ENCODE measurements around the gene SERPINB7.
"Not testable (repeated sequence)": the region's sequence is repeated elsewhere in the genome, so short reads cannot be mapped to it uniquely, and the experiment has no call there.

Gene SERPINB7, protein sequence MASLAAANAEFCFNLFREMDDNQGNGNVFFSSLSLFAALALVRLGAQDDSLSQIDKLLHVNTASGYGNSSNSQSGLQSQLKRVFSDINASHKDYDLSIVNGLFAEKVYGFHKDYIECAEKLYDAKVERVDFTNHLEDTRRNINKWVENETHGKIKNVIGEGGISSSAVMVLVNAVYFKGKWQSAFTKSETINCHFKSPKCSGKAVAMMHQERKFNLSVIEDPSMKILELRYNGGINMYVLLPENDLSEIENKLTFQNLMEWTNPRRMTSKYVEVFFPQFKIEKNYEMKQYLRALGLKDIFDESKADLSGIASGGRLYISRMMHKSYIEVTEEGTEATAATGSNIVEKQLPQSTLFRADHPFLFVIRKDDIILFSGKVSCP

DNA sequence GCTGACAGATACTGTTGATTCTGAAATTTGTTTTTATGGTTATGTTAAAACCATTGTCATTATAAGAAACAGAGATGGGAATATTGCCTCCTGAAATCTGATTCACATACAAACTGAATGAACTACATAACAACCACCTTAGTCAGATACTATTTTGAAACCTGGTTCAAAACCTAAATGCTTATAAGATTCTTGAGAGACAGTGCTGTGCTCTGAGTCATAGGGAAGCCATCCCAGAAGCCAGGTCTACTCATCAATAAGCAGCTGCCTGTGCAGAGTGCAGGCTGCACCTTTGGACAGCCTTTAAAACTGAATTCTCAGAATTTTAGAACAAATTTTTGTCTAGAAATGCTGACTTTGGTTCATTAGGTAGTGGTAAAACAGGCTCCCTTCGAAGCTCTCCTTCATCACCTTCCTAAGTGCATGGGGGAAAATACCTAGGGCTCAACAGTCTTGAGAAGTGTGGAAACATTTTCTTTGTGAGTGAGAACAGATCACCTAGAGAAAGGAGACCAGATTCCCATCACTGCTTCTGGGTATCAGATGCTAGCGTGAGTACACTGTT, at the start of gene SERPINB7:
SERPINB7 (plus strand) TSS at position 253 of the 565 bp plus-strand sequence. CDS start 6,955 bp downstream, outside the sequence.
- no peak for DNase-seq

DNA sequence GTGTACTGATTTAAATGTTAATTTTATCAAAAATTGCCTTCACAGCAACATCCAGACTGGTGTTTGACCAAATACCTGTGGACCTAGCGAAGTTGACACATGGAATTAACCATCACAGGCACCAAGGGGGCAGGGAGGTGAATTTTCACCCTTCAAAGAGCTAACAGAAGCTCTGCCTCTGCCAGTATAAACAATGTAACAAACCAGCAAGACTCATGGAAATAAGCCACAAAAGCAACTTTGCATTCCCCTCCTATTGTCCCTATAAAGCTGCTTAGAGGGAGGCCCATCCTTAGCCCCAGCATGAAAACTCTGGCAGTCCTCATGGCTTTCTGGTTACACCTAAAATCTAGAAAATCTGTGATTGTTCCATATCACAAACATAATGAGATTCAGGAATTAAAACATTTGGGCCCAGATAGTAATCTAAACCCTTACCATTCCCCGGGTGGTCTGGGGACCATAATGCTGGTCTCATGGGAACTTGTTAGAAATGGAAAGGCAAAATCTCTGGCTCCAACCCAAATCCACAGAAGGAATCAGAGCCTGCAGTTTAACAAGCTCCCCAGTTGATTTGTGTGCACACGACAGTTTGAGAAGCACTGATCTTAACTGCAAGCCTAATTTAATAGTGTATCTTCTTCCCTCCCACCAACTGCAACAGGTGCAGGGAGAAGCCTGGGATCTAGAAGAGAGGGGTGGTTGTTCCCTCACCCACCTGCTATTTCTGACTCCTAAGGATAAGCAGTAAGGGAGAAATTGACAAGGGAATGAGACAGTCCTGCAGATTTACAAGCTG, 49.3 kb upstream of the SERPINB7 start:
- peak; percentile 29 for DNase-seq

DNA sequence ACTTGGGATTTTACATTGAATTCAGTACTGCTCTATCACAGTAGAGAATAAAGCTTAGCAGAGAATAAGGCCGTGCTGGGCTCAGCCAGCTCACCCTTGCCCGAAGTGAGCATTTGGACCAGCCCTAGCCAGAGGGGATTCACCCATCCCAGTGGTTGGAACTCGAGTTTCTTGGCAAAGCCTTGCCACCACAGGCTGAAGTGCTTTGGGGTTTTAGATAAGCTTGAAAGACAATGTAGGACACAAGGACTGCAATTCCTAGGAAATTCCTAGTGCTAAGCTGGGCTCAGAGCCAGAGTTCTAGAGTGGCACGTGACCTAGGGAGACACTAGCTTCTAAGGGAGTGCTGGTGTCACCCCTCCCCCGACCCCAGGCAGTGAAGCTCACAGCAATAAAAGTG, 44.4 kb upstream of the SERPINB7 start:
- no peak for DNase-seq

DNA sequence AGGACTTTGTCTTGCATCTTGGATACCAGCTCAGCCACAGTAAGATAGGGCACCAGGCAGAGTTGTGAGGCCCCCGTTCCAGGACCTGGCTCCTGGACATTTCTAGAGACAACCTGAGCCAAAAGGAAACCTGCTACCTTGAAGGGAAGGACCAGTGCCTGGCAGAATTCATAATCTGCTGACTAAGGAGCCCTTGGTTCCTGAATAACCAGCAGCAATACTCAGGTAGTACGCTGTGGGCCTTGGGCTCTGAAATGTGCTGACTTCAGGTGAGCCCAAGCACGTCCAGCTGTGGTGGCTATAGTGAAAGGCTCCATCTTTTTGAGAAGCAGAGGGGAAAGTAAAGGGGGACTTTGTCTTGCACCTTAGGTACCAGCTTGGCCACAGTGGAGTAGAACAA, 44.0 kb upstream of the SERPINB7 start:
- DNase-seq: no peak

DNA sequence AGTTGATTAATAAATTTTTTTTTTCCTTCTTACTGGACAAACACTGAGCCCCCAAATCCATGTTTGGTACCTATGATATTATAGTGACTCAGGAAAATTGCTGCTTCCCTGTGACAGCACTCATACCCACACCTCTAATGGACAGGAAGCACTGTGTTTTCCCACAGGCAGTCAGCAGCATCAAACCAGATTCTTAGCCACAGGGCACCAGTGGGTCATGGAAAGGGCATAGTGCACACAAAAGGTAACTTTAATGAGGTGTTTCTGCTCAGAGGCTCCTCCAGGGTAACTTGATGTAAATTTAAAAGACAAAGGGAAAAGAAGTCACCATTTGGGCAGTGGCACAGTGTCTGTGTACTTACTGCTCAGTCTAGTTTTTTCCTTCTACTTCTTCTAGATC, 38.3 kb upstream of the SERPINB7 start:
- no peak for DNase-seq

DNA sequence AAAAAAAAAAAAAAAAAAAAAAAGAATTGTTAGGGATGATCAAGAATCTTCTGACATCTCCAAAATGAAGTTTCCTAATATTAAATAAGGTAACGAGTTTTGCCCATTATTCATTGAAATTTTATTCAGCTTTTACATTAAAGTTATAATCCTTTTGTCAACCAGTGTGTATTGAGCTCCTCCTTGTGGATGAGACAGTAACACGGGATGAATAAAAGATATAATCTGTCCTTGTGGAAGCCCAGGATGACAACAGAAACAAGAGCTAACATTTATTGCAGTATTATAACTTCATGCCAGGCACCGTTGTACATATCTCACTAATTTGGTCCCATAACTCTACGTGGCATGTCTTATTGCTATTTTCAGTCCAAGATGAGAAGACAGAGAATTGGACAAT, 33.4 kb upstream of the SERPINB7 start:
- DNase-seq: no peak

DNA sequence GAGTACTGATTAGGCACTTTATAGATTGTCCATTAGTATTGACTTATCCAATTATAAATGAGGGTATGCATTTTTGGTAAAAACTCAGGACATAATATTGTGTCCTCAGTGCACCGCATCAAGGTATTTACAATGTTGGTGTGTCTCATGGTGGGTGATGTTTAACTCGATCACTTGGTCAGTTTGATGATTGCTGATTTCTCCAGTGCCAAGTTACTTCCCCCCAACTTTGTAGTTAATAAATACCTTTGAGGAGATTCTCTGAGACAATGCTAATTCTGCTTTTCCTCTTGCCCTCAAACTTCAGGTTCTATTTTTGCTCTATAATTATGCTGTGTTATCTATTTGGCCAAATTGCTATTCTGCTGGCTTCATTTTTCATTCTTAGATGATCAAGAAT, 28.2 kb upstream of the SERPINB7 start:
- no peak for DNase-seq

DNA sequence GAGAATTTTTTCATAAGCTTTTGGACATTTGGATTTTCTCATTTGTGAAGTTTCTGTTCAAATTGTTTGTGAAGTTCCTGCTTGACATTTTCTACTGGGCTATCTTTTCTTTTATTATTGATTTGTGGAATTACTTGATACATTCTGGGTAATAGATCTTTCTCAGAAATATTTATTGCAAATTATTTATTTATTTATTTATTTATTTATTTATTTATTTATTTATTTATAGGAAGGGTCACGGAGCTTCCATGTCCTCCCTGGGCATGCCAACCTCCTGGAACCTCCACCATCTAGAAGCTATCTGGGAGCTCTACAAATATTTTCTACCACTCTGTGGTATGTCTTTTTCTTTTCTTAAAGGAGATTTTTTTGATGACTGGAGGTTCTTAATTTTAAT, 25.7 kb upstream of the SERPINB7 start:
- DNase-seq: no peak

DNA sequence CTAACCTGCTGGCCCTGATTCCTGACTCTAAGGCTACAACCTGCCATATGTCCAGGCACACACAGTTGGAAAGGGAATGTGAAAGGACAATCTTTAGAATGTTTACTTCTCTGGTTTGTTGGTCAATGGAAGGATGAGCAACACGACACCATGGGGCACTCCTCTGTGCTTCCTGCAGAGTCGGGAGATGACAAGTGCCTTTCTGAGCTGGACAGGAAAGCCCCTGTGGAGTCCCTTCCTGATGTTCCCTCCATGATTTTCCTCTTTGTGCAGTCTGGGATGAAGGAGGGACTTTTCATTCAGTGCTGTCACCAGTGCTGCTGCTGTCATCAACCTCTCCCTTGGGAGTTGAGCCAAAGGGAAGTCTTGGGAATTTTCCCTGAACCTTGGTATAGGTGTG, 22.6 kb upstream of the SERPINB7 start:
- DNase-seq: no peak

DNA sequence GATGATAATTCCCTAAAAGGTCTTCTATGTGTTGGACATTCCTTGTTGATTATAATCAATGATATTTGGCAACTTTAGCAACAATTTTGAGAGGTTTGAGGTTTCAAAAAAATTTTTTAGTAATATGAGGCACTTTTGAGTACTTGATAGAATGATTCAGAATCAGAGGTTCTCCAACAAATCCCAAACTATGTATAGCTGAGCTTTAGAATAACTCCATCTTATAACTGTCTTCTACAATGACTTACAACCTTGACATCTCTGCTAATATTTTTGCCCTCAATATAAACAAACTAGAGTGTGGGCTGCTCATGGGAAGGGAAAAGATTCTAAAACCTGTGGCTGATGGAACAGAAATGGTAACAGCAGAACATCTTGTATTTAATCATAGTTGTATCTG, 21.5 kb upstream of the SERPINB7 start:
- no peak for DNase-seq

DNA sequence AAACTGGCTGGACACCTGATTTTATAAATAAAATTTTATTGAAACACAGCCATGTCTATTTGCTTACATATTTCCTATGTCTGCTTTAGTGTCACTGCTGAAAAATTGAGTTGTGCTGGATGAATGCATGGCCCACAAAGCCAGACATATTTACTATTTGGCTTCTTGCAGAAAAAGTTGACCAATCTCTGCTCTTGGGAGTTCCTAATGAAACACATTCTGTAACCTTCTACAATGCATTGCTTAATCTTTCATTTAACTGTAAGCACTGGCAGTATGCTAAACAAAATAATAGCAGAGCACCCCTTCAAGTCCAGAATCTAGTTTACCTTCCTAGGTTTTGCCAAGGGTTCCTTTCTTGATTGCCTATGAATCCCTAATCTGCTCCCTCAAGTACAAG, 17.7 kb upstream of the SERPINB7 start:
- no peak for DNase-seq

DNA sequence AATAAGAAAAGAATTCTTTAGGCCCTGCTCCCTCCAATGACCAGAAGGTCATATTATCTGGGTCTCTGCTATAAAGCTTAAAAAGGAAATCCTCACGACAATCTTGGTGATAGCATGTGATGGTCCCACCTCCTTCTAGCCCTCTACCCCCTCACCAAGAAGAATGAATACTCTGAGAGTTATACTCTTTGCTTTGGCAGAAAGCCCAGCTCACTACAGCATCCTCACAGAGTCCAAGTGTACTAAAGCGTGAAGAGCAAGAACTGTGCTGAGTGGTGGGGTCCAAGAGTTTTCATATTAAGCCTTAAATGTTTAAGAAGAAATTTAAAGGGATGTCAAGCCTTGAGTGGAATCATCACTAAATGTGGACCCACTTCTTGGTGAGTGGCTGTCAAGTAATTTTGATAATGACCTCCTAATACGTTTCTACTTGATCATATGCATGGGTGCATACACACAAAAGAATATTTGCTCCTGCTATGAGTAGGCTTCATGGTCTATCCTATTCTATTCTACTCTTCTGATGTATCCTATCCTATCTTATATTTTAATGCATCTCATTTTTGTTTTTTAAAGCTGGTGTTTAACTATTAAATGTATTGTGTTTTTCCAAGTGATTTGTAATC, 16.5 kb upstream of the SERPINB7 start:
- DNase-seq: peak; percentile 9

DNA sequence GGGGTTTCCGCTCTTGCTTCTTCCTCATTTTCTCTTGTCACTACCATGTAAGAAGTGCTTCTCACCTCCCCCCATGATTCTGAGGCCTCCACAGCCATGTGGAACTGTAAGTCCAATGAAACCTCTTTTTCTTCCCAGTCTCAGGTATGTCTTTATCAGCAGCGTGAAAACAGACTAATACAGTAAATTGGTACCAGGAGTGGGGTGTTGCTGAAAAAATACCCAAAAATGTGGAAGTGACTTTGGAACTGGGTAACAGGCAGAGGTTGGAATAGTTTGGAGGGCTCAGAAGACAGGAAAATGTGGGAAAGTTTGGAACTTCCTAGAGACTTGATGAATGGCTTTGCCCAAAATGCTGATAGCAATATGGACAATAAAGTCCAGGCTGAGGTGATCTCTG, 15.4 kb upstream of the SERPINB7 start:
- DNase-seq: not testable (repeated sequence)

DNA sequence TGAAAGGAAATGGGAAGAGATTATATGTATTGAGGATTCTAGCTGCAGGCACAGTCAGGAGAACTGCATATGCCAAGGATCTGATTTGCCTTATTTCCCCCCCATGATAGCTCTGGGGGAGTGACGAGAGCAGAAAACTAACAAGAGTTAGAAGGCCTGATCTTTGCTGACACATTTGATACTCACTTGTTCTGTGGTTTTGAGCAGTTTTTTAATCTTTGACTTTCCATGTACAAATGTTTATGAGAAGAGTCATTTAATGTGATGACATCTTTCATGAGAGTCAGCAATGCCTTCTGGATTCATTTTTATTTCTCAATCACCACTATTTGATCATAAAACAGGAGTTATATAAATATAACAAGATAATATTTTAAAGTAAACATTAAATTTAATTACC, 12.7 kb upstream of the SERPINB7 start:
- no peak for DNase-seq

DNA sequence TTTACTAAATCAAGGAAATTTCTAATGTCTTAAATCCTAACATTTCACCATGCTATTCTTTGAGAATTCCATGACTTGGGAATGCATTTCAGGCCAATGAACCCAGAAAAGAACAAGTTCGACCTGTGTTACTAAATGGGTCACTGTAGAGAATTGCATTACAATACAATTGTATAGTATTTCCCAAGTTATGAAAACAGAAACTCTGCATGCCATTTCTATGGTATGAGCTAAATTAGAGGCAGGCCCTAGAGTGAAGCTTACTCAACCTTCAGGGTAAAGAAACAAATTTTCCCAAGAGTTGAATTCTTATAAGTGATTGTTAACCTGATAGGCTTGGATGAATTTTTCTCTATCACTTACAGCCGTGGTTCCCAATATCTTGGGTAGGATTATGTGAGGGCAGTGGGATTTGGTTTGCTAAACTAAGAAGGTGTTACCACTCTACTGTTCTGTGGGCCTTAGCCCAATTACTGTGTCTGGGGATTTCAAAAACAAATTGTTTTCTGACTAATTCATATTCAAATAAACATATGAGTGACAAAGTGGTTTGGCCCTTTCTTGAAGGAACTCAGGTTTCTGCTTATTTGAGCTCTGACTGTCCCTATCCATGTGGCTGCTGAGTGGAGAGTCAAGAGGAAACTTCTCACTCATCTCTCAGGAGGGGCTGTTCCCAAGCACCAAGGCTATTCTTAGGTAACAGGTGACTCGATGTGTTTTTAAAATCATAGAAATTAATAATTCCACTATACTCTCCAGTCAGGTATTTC, 11.2 kb upstream of the SERPINB7 start:
- no peak for DNase-seq

DNA sequence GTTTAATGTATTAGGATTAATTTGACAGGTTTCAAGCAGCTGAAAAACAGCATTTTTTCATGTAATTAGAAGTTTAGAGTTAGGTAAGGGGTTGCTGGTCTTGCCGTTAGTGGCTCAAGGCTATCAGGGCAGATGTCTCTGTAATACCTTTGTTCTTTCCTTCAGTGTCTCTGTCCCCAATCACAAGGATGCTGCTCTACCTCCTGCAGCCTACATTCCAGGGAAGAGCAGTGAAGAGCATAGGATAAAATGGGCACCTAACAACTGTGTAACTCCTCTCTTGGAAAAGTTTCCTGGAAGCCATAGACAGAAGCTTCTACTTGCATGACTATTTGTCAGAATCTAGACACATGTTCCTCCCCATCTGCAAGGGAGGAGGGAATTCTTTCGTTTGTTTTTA, 9.4 kb upstream of the SERPINB7 start:
- no peak for DNase-seq

DNA sequence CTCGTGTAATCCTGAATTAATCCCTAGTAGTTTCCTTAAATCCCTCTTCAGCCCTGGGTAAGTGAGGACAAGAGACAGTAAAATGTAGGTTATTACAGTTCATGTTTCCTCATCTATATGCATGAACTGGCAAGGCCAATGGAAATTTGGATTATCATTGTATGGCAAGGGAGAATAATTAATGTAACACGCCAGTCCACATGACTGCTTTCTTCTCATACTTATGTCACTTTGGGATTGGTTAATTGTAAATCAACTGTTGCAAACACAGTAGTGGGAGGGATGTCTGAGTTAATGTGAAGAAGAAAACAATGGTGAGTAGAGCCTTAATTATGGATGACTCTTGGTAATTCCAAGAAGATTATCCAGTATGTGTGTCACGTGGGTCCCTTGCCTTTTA, 1.7 kb upstream of the SERPINB7 start:
- no peak for DNase-seq

DNA sequence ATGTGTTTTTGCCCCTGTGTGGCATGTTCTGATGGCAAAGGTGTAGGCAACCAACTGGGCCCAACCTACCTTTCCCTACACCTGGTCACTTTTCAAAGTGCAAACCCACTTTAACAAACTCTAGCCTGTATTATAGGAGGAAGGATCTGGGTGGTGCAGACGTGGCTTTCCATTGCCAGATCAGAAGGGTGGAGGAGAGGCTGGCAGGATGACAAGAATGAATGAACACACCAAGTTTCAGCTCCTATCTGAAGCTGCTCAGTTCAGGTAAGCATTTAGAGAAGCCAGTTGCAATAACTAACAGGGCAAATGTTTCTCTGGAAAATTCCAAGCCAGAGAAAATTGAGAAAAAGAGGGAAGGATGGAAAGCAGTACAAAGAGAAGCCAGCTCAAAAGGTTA, 707 bp upstream of the SERPINB7 start:
- no peak for DNase-seq

DNA sequence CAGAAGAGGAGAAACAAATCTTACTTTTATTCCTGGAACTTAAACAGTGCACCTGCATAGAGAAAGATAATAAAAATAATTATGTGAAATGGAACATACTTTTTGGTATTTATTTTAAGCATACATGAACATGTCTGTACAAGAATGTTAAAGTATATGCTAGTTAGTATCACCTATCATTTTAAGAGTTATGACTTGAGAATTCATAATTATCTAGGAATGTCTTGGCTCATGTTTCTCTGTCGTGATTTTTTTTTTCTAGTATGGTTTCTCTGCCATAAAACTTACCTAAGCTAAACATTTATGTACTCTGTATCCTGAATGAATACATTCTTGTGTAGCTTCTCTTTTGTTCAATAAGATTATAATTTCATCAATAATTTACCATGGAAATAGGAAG, 4.2 kb downstream of the SERPINB7 start:
- DNase-seq: no peak

DNA sequence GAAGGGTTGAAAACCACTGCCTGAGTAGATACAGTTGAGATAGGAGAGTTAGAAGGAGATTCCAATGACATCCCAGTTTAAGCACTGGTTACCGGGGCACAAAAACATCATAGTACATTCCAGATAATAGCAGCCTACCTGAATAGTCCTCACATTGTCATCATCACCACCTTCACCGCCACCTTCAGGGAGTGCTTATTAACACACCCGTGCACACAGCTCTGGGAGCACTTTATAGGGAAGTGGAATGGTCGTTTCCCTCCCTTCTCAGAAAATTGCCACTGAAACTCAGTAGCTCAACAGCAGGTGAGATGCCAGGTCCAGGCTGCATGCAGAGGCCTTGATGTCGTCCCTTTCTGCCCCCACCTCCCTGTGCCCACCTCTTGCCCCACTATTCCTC, 8.2 kb downstream of the SERPINB7 start:
- no peak for DNase-seq

DNA sequence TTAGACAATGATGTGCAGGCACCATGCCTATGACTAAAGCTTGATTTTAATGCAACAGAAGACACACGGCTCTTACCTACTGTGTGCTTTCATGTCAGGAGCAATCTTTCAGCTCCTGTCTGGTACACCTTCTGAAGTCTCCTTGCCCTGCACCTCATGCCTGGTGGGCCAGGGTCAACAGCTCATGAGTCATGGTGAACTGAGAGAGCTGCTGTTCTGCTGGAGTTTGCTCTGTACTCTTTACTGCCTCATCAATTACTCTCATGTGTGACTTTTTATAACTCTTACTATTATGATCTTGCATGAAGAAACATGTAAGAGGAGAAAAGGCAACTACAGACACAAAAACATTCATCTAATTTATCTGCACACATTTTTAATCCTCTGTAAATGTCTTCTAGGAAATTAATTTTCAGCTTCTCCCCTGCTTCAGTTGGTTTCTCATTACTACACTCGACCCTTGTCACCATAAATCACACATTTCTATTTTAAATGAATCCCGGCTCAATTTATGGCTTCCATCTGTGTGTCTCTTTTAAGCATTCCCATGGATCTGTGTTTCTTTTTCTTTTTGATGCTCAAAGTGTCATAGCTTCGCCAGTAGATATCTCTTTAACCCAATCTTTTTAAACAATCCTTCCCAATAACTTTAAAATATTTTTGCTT, 9.7 kb downstream of the SERPINB7 start:
- DNase-seq: no peak

DNA sequence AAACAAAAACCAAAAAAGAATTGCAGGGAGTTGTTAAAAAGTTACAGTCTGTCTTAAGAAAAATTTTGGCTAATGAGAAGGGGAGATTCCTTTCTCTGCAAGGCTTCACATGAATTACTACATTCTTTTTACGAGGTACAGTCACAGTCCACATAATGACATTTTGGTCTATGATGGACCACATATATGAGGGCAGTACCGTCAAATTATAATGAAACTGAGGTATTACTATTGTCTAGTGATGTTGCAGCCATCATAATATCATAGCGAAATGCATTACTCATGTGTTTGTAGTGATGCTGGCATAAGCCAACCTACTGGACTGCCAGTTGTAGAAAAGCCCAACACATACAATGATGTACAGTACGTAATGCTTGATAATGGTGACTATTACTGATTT, 12.5 kb downstream of the SERPINB7 start:
- no peak for DNase-seq

All from NCI-H1105 (cell line).